Fibroblast of lung (primary cell): Measurements from ENCODE around the gene FCN2.

ENCODE experiments used
- EZH2 ChIP-seq: IDR thresholded peaks from 2 replicates; pipeline ENCODE4 v1.5.1; 2012; ENCODE audit warnings: low read length, control low read depth, mild to moderate bottlenecking; ENCODE audit errors: missing control alignments
- TF ChIP-seq, protein P1 (sequence below), 2 donors: IDR thresholded peaks in 1 of 2; conservative IDR thresholded peaks in 1 of 2; 1 replicate in 1 of 2; 2 replicates in 1 of 2; pipeline ENCODE4 v1.5.1; 2011 to 2012; ENCODE audit warnings: low read length in 2 of 2, control low read depth in 1 of 2, inconsistent platforms in 1 of 2, low read depth in 1 of 2, mild to moderate bottlenecking in 1 of 2

DNA sequence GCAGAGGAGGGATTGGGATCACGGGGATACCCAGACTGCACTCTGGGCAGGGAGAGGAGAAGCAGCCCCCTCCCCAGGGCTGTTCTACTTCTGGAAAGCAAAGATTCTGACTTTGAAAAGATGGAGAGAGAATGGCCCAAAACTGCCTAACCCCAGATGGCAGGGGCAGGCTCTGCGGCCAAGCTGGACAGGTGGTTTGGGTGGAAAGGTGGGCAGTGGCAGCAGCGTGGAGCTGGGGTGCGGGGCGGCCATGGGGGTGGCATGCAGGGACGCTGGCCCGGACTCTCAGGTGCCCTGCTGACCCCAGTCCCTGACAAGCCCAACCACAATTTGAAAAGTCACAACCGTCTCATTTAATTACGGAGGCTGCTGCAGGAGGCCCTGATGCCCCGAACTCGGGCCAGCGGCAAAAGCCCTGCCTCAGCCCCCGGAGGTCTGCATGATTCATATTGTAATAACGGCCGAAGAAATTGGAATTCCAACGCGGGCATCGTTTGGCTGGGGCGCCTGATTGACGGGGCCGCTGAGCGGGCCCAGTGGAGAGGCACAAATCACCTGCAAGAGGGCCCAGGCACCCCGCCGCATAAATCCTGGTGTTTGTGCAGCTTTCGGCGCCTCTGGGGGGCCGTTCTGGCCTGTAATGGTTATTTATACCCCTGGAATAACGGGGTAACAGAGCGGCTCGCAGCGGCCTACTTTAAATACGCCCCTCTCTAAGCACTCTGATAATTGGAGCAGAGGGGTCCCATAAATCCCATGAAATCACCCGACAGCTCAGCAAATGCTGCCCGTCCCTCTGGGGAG, 41.8 kb upstream of the FCN2 start:
- TF ChIP-seq, protein P1, sequence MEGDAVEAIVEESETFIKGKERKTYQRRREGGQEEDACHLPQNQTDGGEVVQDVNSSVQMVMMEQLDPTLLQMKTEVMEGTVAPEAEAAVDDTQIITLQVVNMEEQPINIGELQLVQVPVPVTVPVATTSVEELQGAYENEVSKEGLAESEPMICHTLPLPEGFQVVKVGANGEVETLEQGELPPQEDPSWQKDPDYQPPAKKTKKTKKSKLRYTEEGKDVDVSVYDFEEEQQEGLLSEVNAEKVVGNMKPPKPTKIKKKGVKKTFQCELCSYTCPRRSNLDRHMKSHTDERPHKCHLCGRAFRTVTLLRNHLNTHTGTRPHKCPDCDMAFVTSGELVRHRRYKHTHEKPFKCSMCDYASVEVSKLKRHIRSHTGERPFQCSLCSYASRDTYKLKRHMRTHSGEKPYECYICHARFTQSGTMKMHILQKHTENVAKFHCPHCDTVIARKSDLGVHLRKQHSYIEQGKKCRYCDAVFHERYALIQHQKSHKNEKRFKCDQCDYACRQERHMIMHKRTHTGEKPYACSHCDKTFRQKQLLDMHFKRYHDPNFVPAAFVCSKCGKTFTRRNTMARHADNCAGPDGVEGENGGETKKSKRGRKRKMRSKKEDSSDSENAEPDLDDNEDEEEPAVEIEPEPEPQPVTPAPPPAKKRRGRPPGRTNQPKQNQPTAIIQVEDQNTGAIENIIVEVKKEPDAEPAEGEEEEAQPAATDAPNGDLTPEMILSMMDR (conservative IDR thresholded peaks at IDR 0.05 in 1 of 2, IDR thresholded peaks at IDR 0.05 in 1 of 2; ENCODE audit: low read depth in 1 of 2, low read length in 2 of 2) = no peak
- no peak for TF ChIP-seq EZH2
